GM23338 (cell line): ENCODE measurements around the gene CTCFL. TPM values are rescaled to one million over a fixed set of nuclear protein-coding genes. Genes with fewer than 3 reads are reported as not detected.

ENCODE experiments used
- ATAC-seq: fragments of 200-7000 bp; cut with Tn5 transposase; 3 replicates; pipeline ENCODE4 v1.9.1; 2020
- DNase-seq: peaks from one replicate; pipeline ENCODE4 v3.0.0-alpha.2; 2015; ENCODE audit warnings: low spot score
- H2AFZ ChIP-seq: fragments of 200-600 bp; sonication (generic); 2 replicates; pipeline ENCODE4 v1.8.0; 2016; ENCODE audit warnings: antibody characterized with exemption, mild to moderate bottlenecking, moderate library complexity
- H3F3A ChIP-seq: fragments of 200-600 bp; sonication (generic); replicated peaks from 2 replicates; pipeline ENCODE4 v1.8.0; 2017; ENCODE audit warnings: antibody characterized with exemption, mixed run types, low read depth
- H3K27ac ChIP-seq: fragments of 200-600 bp; sonication (generic); 2 replicates; pipeline ENCODE4 v1.6.1; 2016; ENCODE audit warnings: low read depth
- H3K27me3 ChIP-seq: fragments of 200-600 bp; sonication (generic); 2 replicates; pipeline ENCODE4 v1.8.0; 2016; ENCODE audit warnings: mild to moderate bottlenecking, mixed run types, moderate library complexity; ENCODE audit not compliant: insufficient read depth
- H3K36me3 ChIP-seq: fragments of 200-600 bp; sonication (generic); 2 replicates; pipeline ENCODE4 v1.8.0; 2016; ENCODE audit warnings: mild to moderate bottlenecking; ENCODE audit not compliant: insufficient read depth
- H3K4me1 ChIP-seq: fragments of 200-600 bp; sonication (generic); 2 replicates; pipeline ENCODE4 v1.8.0; 2016; ENCODE audit warnings: mild to moderate bottlenecking, moderate library complexity; ENCODE audit not compliant: insufficient read depth
- H3K4me2 ChIP-seq: fragments of 200-600 bp; sonication (generic); 2 replicates; pipeline ENCODE4 v1.7.1; 2017; ENCODE audit warnings: mixed run types
- H3K4me3 ChIP-seq: fragments of 200-600 bp; sonication (generic); 2 replicates; pipeline ENCODE4 v1.6.1; 2016; ENCODE audit warnings: mixed run types
- H3K79me2 ChIP-seq: fragments of 200-600 bp; sonication (generic); replicated peaks from 2 replicates; pipeline ENCODE4 v1.8.0; 2017; ENCODE audit warnings: mild to moderate bottlenecking; ENCODE audit not compliant: insufficient read depth
- H3K9me2 ChIP-seq: fragments of 200-600 bp; sonication (generic); 2 replicates; pipeline ENCODE4 v1.8.0; 2017; ENCODE audit not compliant: insufficient read depth
- H4K20me1 ChIP-seq: fragments of 200-600 bp; sonication (generic); replicated peaks from 2 replicates; pipeline ENCODE4 v1.8.0; 2017; ENCODE audit warnings: mild to moderate bottlenecking; ENCODE audit not compliant: insufficient read depth
- H3K27ac Mint-ChIP-seq: 2 replicates; pipeline ENCODE4 v1.8.0; 2020; ENCODE audit warnings: inconsistent platforms, mild to moderate bottlenecking, moderate library complexity, mixed read lengths
- H3K27me3 Mint-ChIP-seq: 3 replicates; pipeline ENCODE4 v1.8.0; 2022; ENCODE audit warnings: low read depth, mild to moderate bottlenecking, moderate library complexity, mixed read lengths, inconsistent platforms; ENCODE audit not compliant: insufficient read depth, poor library complexity
- H3K36me3 Mint-ChIP-seq: 3 replicates; pipeline ENCODE4 v1.8.0; 2021; ENCODE audit warnings: low read depth, mild to moderate bottlenecking, inconsistent platforms, moderate library complexity, mixed read lengths
- H3K4me1 Mint-ChIP-seq: 3 replicates; pipeline ENCODE4 v1.8.0; 2020; ENCODE audit warnings: mild to moderate bottlenecking, inconsistent platforms, mixed read lengths
- H3K4me3 Mint-ChIP-seq: 3 replicates; pipeline ENCODE4 v1.8.0; 2021; ENCODE audit warnings: moderate library complexity, mild to moderate bottlenecking, inconsistent platforms, mixed read lengths
- H3K9me3 Mint-ChIP-seq: 3 replicates; pipeline ENCODE4 v1.8.0; 2020; ENCODE audit warnings: moderate library complexity, mild to moderate bottlenecking, inconsistent platforms, mixed read lengths
- CREB1 ChIP-seq: fragments of 250-450 bp; sonication (Bioruptor Pico); IDR thresholded peaks from 2 replicates; pipeline ENCODE4 v1.5.0; 2020; ENCODE audit warnings: low read depth, mild to moderate bottlenecking, moderate library complexity
- CTCF ChIP-seq, 2 experiments: fragments of 200-600 bp in 1 of 2; sonication (generic) in 1 of 2; conservative IDR thresholded peaks; 2 replicates each; pipeline versions ENCODE4 v1.5.1 to v1.6.1; 2016 to 2017; ENCODE audit warnings: antibody characterized with exemption in 2 of 2, low read depth in 2 of 2, mild to moderate bottlenecking in 2 of 2, moderate library complexity in 1 of 2
- EZH2 ChIP-seq: fragments of 200-600 bp; sonication (generic); IDR thresholded peaks from one replicate; pipeline ENCODE4 v1.8.0; 2017; ENCODE audit warnings: antibody characterized with exemption, mild to moderate bottlenecking, low read depth; ENCODE audit not compliant: unreplicated experiment
- EZH2phosphoT487 ChIP-seq: fragments of 200-600 bp; sonication (generic); IDR thresholded peaks from one replicate; pipeline ENCODE4 v1.8.1; 2018; ENCODE audit warnings: antibody characterized with exemption; ENCODE audit not compliant: unreplicated experiment
- JUNB ChIP-seq: IDR thresholded peaks from one replicate; pipeline ENCODE4 v1.6.1; 2016; ENCODE audit warnings: antibody characterized with exemption; ENCODE audit not compliant: unreplicated experiment
- NANOG ChIP-seq: IDR thresholded peaks from 2 replicates; pipeline ENCODE4 v1.6.1; 2016; ENCODE audit warnings: antibody characterized with exemption, borderline replicate concordance
- POLR2AphosphoS5 ChIP-seq: IDR thresholded peaks from 2 replicates; pipeline ENCODE4 v1.6.1; 2016; ENCODE audit warnings: antibody characterized with exemption, low read depth
- REST ChIP-seq: IDR thresholded peaks from one replicate; pipeline ENCODE4 v1.6.1; 2018; ENCODE audit warnings: antibody characterized with exemption; ENCODE audit not compliant: unreplicated experiment
- STAT1 ChIP-seq: IDR thresholded peaks from one replicate; pipeline ENCODE4 v1.6.1; 2016; ENCODE audit warnings: antibody characterized with exemption; ENCODE audit not compliant: unreplicated experiment
- ZNF114 ChIP-seq: fragments of 250-450 bp; sonication (Bioruptor Pico); IDR thresholded peaks from 2 replicates; pipeline ENCODE4 v1.5.0; 2020; ENCODE audit warnings: mild to moderate bottlenecking, moderate library complexity
- ZNF331 ChIP-seq: fragments of 250-450 bp; sonication (Bioruptor Pico); IDR thresholded peaks from 2 replicates; pipeline ENCODE4 v1.5.0; 2020; ENCODE audit warnings: low read depth, mild to moderate bottlenecking, moderate library complexity
- ZNF462 ChIP-seq: fragments of 250-450 bp; sonication (Bioruptor Pico); IDR thresholded peaks from 2 replicates; pipeline ENCODE4 v1.5.0; 2020; ENCODE audit warnings: mild to moderate bottlenecking, moderate library complexity
- polyA plus RNA-seq: library from polyadenylated mRNA; unstranded; fragments of >200 nt; fragmentation: Nextera tagmentation; extraction: Ambion mirVana; gene quantifications from 2 replicates; pipeline ENCODE4 v1.2.1, GENCODE V29; 2016
- total RNA-seq: library from RNA; depleted of rRNA; stranded (reverse); fragments of >200 nt; shearing (Covaris generic); gene quantifications from 2 replicates; pipeline ENCODE4 v1.2.3, GENCODE V29; 2014
- TF ChIP-seq, protein P1 (sequence below): IDR thresholded peaks from 2 replicates; pipeline ENCODE4 v1.6.1; 2016; ENCODE audit warnings: antibody characterized with exemption

CTCFL gene
- total and polyA plus RNA-seq, 2 experiments from 2014 or later = 0.55 to 1.4 TPM

GRCh38 chr20:57558614-57559288 is 33.8 kb upstream of the CTCFL start:
- Mint-ChIP-seq H3K9me3 (peaks cover 2% of the 10 kb centered on the region; the same call in 1 of the 3 replicates), H3K36me3 (no peaks in the 10 kb centered on the region), H3K4me3 (no peak overlapping the region), H3K27ac (no peak overlapping the region), H3K27me3 (peaks cover 3% of the 10 kb centered on the region), H3K4me1 (peaks cover 7% of the 10 kb centered on the region)
- H3K4me1 ChIP-seq = no peaks in the 10 kb centered on the region
- DNase-seq = no peak
- H3K27ac ChIP-seq = no peak overlapping the region
- no peaks in the 10 kb centered on the region for H3K79me2 ChIP-seq
- H3K4me3 ChIP-seq = no peak overlapping the region
- H3K27me3 ChIP-seq = no peaks in the 10 kb centered on the region
- no peak for ATAC-seq
- H3K9me2 ChIP-seq = 0 out of 2 replicates have a peak, but pooled peaks cover 3% of the 10 kb centered on the region
- no peak overlapping the region for H2AFZ ChIP-seq
- H4K20me1 ChIP-seq = no peaks in the 10 kb centered on the region
- no peak for TF ChIP-seq STAT1
- TF ChIP-seq NANOG = no peak
- TF ChIP-seq JUNB = no peak
- no peak for TF ChIP-seq REST
- TF ChIP-seq EZH2 = no peak
- TF ChIP-seq CTCF (conservative IDR thresholded peaks at IDR 0.05; ENCODE audit: low read depth in 2 of 2) = no peak
- TF ChIP-seq EZH2phosphoT487 = no peak
- TF ChIP-seq ZNF331 (CRISPR knock-in tag) = no peak
- TF ChIP-seq ZNF462 (CRISPR knock-in tag) = no peak
- TF ChIP-seq CREB1 (CRISPR knock-in tag) = no peak
- TF ChIP-seq ZNF114 (CRISPR knock-in tag) = no peak
- TF ChIP-seq, protein P1, sequence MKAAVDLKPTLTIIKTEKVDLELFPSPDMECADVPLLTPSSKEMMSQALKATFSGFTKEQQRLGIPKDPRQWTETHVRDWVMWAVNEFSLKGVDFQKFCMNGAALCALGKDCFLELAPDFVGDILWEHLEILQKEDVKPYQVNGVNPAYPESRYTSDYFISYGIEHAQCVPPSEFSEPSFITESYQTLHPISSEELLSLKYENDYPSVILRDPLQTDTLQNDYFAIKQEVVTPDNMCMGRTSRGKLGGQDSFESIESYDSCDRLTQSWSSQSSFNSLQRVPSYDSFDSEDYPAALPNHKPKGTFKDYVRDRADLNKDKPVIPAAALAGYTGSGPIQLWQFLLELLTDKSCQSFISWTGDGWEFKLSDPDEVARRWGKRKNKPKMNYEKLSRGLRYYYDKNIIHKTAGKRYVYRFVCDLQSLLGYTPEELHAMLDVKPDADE = no peak
- TF ChIP-seq POLR2AphosphoS5 = no peak
- H3K4me2 ChIP-seq = no peak overlapping the region
- H3F3A ChIP-seq = no peaks in the 10 kb centered on the region
- no peaks in the 10 kb centered on the region for H3K36me3 ChIP-seq
